Thyroid gland (tissue), 4 donors: Measurements from ENCODE around the gene RFTN1. TPM values are rescaled to one million over a fixed set of nuclear protein-coding genes. Genes with fewer than 3 reads are reported as not detected.

Experiments
- DNase-seq, 2 donors: peaks; one replicate each; pipeline ENCODE4 v3.0.0-alpha.2; 2019
- H3K27ac ChIP-seq, 3 donors: fragments of 200-600 bp; sonication (generic); 1 replicate in 2 of 3; 2 replicates in 1 of 3; pipeline ENCODE4 v1.5.1; 2016 to 2019; ENCODE audit warnings: mild to moderate bottlenecking in 1 of 3, moderate library complexity in 1 of 3
- H3K27me3 ChIP-seq: fragments of 200-600 bp; sonication (generic); one replicate; pipeline ENCODE4 v1.5.1; 2019
- H3K36me3 ChIP-seq, 2 donors: fragments of 200-600 bp; sonication (generic); one replicate each; pipeline ENCODE4 v1.5.1; 2016 to 2019
- H3K4me1 ChIP-seq, 2 donors: fragments of 200-600 bp; sonication (generic); one replicate each; pipeline ENCODE4 v1.5.1; 2017 to 2019
- H3K4me3 ChIP-seq, 3 donors: fragments of 200-600 bp; sonication (generic); replicated peaks in 1 of 3; 1 replicate in 2 of 3; 2 replicates in 1 of 3; pipeline ENCODE4 v1.5.1; 2016; ENCODE audit warnings: mild to moderate bottlenecking in 1 of 3
- H3K9me3 ChIP-seq: fragments of 200-600 bp; sonication (generic); one replicate; pipeline ENCODE4 v1.5.1; 2017
- CTCF ChIP-seq, 6 experiments: fragments of 200-600 bp in 3 of 6; fragments of 450-650 bp in 3 of 6; sonication (generic) in 3 of 6; IDR thresholded peaks; one replicate each; pipeline ENCODE4 v1.5.1; 2016 to 2019; ENCODE audit warnings: antibody characterized with exemption in 6 of 6, mild to moderate bottlenecking in 2 of 6, inconsistent platforms in 1 of 6, moderate library complexity in 1 of 6
- POLR2A ChIP-seq, 2 donors: fragments of 450-650 bp; IDR thresholded peaks; one replicate each; pipeline ENCODE4 v1.6.1; 2017; ENCODE audit warnings: antibody characterized with exemption in 2 of 2, mild to moderate bottlenecking in 2 of 2, moderate library complexity in 1 of 2
- WGBS, 2 donors: methylation state at CpG; one replicate each; pipeline ENCODE4 v1.1.5; 2017; 5-methylcytosine and 5-hydroxymethylcytosine counted together
- intact Hi-C: fragments of 100-400 bp; cut with DNase I; formaldehyde crosslinking; loops from one replicate; pipeline ENCODE4 v1.15.1; 2023
- total RNA-seq, 4 donors: library from RNA; depleted of rRNA; stranded (reverse); fragments of >200 nt; gene quantifications; one replicate each; pipeline ENCODE4 v1.2.3, GENCODE V29; 2016

Gene RFTN1
- total RNA-seq, 4 donors from 2014 or later = 110 to 239 (median 153) TPM

DNA sequence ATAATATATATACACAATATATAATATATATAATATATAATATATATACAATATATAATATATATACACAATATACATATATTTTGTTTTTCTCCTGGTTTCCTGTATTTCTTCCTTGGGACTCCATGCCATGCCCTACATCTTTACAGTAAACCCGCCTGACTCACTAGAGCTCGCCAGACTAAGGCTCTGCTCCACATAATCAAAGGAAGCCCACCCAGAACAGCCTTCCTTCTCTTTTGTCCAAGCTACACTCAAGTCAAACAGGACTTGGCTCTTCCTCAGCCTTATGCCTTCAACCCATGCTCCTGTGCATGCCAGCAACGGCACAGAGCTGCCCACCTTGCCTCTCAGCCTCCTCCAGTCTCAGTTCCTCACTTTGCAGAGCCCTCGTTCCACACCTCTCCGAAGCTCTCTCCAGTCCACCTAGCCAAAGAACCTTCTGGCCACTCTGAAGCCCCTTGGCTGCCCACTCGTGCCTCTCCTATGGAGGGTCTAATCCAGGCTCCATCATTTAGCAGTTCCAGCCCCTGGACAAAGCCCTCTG, 109.1 kb downstream of the RFTN1 start:
- peaks cover 12 to 16% of the 10 kb centered on the region in 2 donors for H3K4me1 ChIP-seq
- H3K27me3 ChIP-seq = no peaks in the 10 kb centered on the region
- no peak for TF ChIP-seq POLR2A (IDR thresholded peaks at IDR 0.05)
- TF ChIP-seq CTCF (IDR thresholded peaks at IDR 0.05) = no peak
- no peak for DNase-seq
- WGBS, 2 donors = 95 to 96% methylated on average over 6 of the region's 6 CpGs
- H3K9me3 ChIP-seq = no peaks in the 10 kb centered on the region
- peaks cover 4 to 5% of the 10 kb centered on the region in 2 donors for H3K36me3 ChIP-seq
- H3K4me3 ChIP-seq = no peak overlapping the region
- no peak overlapping the region for H3K27ac ChIP-seq
- intact Hi-C loops = no loop called here

- Histone ChIP-seq H3K4me1 (peaks cover 13 to 25% of the 10 kb centered on the region in 2 donors), H3K36me3 (no peaks in the 10 kb centered on the region), H3K9me3 (no peaks in the 10 kb centered on the region), H3K4me3 (no peak overlapping the region), H3K27ac (no peak overlapping the region), H3K27me3 (no peaks in the 10 kb centered on the region)
- DNase-seq = no peak
- WGBS, 2 donors = 89 to 91% methylated on average over 6 of the region's 6 CpGs
- intact Hi-C loops = no loop called here
- TF ChIP-seq CTCF (IDR thresholded peaks at IDR 0.05) = no peak
- TF ChIP-seq POLR2A (IDR thresholded peaks at IDR 0.05) = no peak
These were observed 111.0 kb downstream of the RFTN1 start for GRCh38 chr3:16402451-16402850.

GRCh38 chr3:16401273-16401672, 112.2 kb downstream of the RFTN1 start:
- Histone ChIP-seq H3K27ac (peak overlapping the region in 1 of 3 donors; percentile 3), H3K36me3 (no peaks in the 10 kb centered on the region), H3K27me3 (no peaks in the 10 kb centered on the region), H3K9me3 (no peaks in the 10 kb centered on the region), H3K4me1 (peaks cover 13 to 29% of the 10 kb centered on the region in 2 donors), H3K4me3 (no peak overlapping the region)
- WGBS, 2 donors = 81 to 89% methylated on average over 5 of the region's 5 CpGs
- intact Hi-C loops = no loop called here
- no peak for TF ChIP-seq CTCF (IDR thresholded peaks at IDR 0.05)
- TF ChIP-seq POLR2A (IDR thresholded peaks at IDR 0.05) = no peak
- no peak for DNase-seq

- intact Hi-C loops = no loop called here
- 78 to 83% methylated on average over 11 of the region's 11 CpGs for WGBS, 2 donors
- DNase-seq = no peak
- Histone ChIP-seq H3K27ac (peak overlapping the region; percentile 33 to 77 (median 46)), H3K36me3 (no peaks in the 10 kb centered on the region), H3K4me3 (no peak overlapping the region), H3K27me3 (no peaks in the 10 kb centered on the region), H3K4me1 (peaks cover 15 to 37% of the 10 kb centered on the region in 2 donors), H3K9me3 (no peaks in the 10 kb centered on the region)
- no peak for TF ChIP-seq CTCF (IDR thresholded peaks at IDR 0.05)
- TF ChIP-seq POLR2A (IDR thresholded peaks at IDR 0.05) = no peak
These were observed 113.2 kb downstream of the RFTN1 start for GRCh38 chr3:16400106-16400931.

GRCh38 chr3:16399473-16399872, 114.0 kb downstream of the RFTN1 start:
- DNase-seq = peak; percentile 63 to 69
- intact Hi-C loops = no loop called here
- Histone ChIP-seq H3K27ac (peak overlapping the region; percentile 33 to 77 (median 46)), H3K27me3 (no peaks in the 10 kb centered on the region), H3K4me3 (no peak overlapping the region), H3K36me3 (no peaks in the 10 kb centered on the region), H3K4me1 (peaks cover 15 to 44% of the 10 kb centered on the region in 2 donors), H3K9me3 (no peaks in the 10 kb centered on the region)
- WGBS, 2 donors = 43 to 50% methylated on average over 6 of the region's 6 CpGs
- TF ChIP-seq POLR2A (IDR thresholded peaks at IDR 0.05) (no peak), CTCF (IDR thresholded peaks at IDR 0.05) (peak in 4 of 6 experiments; percentile 8 to 38 (median 30))
